A673 (cell line): Measurements from ENCODE around the gene VWC2.

Source experiments
- EZH2 ChIP-seq: fragments of 200-600 bp; sonication (generic); IDR thresholded peaks from 2 replicates; pipeline ENCODE4 v1.6.1; 2017; ENCODE audit warnings: borderline replicate concordance, low read depth, mild to moderate bottlenecking, mixed read lengths, antibody characterized with exemption, low read length; ENCODE audit not compliant: poor library complexity, severe bottlenecking
- TF ChIP-seq, protein P1 (sequence below): fragments of 300-800, 200-600 bp; sonication (generic); conservative IDR thresholded peaks from 2 replicates; pipeline ENCODE4 v1.5.1; 2017; ENCODE audit warnings: low read depth, mild to moderate bottlenecking, antibody characterized with exemption, low read length, moderate library complexity, mixed read lengths

DNA sequence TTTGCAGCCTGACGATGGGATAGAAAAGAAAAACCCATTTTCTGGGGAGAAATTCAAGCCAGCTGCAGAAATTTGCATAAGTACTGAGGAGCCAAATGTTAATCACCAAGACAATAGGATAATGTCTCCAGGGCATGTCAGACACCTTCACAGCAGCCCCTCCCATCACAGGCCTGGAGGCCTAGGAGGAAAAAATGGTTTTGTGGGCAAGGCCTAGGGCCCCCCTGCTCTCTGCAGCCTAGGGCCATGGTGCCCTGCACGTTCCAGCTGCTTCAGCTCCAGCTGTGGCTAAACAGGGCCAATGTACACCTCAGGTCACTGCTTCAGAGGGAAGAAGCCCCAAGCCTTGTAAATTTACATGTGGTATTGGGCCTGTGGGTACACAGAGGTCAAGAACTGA, 158.2 kb downstream of the VWC2 start:
- TF ChIP-seq, protein P1, sequence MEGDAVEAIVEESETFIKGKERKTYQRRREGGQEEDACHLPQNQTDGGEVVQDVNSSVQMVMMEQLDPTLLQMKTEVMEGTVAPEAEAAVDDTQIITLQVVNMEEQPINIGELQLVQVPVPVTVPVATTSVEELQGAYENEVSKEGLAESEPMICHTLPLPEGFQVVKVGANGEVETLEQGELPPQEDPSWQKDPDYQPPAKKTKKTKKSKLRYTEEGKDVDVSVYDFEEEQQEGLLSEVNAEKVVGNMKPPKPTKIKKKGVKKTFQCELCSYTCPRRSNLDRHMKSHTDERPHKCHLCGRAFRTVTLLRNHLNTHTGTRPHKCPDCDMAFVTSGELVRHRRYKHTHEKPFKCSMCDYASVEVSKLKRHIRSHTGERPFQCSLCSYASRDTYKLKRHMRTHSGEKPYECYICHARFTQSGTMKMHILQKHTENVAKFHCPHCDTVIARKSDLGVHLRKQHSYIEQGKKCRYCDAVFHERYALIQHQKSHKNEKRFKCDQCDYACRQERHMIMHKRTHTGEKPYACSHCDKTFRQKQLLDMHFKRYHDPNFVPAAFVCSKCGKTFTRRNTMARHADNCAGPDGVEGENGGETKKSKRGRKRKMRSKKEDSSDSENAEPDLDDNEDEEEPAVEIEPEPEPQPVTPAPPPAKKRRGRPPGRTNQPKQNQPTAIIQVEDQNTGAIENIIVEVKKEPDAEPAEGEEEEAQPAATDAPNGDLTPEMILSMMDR: no peak
- no peak for TF ChIP-seq EZH2
